CMK (cell line): ENCODE data around the gene DISC1.
"Not testable (repeated sequence)": the region's sequence is repeated elsewhere in the genome, so short reads cannot be mapped to it uniquely, and the experiment has no call there.

Experiments used
- DNase-seq: peaks from one replicate; pipeline ENCODE4 v3.0.0-alpha.2; 2010; ENCODE audit warnings: low read depth

DISC1 gene

GRCh38 chr1:231605149-231606100 lies 21.2 kb upstream of the DISC1 start:
- DNase-seq: no peak

GRCh38 chr1:231606712-231607111 lies 19.9 kb upstream of the DISC1 start:
- DNase-seq: no peak

GRCh38 chr1:231610388-231610787 lies 16.2 kb upstream of the DISC1 start:
- no peak for DNase-seq

- DNase-seq: no peak
These were observed 15.5 kb upstream of the DISC1 start for GRCh38 chr1:231611111-231611510.

GRCh38 chr1:231611851-231612250 lies 14.7 kb upstream of the DISC1 start:
- DNase-seq: no peak

- no peak for DNase-seq
These were observed 14.0 kb upstream of the DISC1 start for GRCh38 chr1:231612393-231613089.

- no peak for DNase-seq
These were observed 12.9 kb upstream of the DISC1 start for GRCh38 chr1:231613419-231614349.

GRCh38 chr1:231616667-231617066 lies 9.9 kb upstream of the DISC1 start:
- DNase-seq: no peak

GRCh38 chr1:231618609-231619256 lies 7.9 kb upstream of the DISC1 start:
- DNase-seq: no peak

GRCh38 chr1:231619257-231619634 lies 7.3 kb upstream of the DISC1 start:
- DNase-seq: no peak

GRCh38 chr1:231625042-231625441 lies 1.5 kb upstream of the DISC1 start:
- DNase-seq: not testable (repeated sequence)

- DNase-seq: no peak
These were observed 535 bp upstream of the DISC1 start for GRCh38 chr1:231625975-231626534.

- peak; percentile 51 for DNase-seq
These were observed 493 bp downstream of the DISC1 start for GRCh38 chr1:231626951-231627614.

GRCh38 chr1:231628207-231628876 lies 1.8 kb downstream of the DISC1 start:
- no peak for DNase-seq

GRCh38 chr1:231629132-231629531 lies 2.5 kb downstream of the DISC1 start:
- DNase-seq: no peak

- DNase-seq: no peak
These were observed 4.1 kb downstream of the DISC1 start for GRCh38 chr1:231630558-231631205.

- DNase-seq: no peak
These were observed 5.1 kb downstream of the DISC1 start for GRCh38 chr1:231631717-231632116.

GRCh38 chr1:231632119-231632518 lies 5.5 kb downstream of the DISC1 start:
- DNase-seq: no peak

- DNase-seq: no peak
These were observed 7.9 kb downstream of the DISC1 start for GRCh38 chr1:231634323-231635013.
